ENCODE measurements around the gene TNFAIP3.

GRCh38 chr6:137852811-137853210, 14.2 kb upstream of the TNFAIP3 start:
- TF ChIP-seq CREB5 (CRISPR knock-in tag; IDR thresholded peaks at IDR 0.05; ENCODE audit: low read depth): no peak
- no peak for TF ChIP-seq BACH2 (CRISPR knock-in tag; IDR thresholded peaks at IDR 0.05; ENCODE audit: borderline replicate concordance)

Measured in SK-N-SH treated with all-trans-retinoic acid at 6 μM for 48 hours (cell line).